ENCODE measurements around the gene SARNP.

DNA sequence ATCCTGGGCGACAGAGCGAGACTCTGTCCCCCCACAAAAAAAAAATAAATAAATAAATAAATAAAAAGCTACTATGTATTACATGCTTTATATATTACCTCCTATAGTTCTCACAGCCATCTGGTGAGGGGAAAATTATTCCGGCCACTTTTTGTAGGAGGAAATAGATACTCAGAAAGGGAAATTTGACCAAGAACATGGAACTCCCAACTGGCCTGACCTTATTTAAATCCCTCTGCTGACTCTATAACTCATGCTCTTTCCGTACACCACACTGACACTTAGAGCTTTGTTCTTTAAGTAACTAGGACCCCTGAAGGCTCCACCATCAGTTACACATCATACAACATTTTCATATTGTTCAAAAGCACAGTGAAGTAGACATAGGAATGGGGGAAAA is 27.4 kb upstream of the SARNP start:
- TF ChIP-seq, protein P1, sequence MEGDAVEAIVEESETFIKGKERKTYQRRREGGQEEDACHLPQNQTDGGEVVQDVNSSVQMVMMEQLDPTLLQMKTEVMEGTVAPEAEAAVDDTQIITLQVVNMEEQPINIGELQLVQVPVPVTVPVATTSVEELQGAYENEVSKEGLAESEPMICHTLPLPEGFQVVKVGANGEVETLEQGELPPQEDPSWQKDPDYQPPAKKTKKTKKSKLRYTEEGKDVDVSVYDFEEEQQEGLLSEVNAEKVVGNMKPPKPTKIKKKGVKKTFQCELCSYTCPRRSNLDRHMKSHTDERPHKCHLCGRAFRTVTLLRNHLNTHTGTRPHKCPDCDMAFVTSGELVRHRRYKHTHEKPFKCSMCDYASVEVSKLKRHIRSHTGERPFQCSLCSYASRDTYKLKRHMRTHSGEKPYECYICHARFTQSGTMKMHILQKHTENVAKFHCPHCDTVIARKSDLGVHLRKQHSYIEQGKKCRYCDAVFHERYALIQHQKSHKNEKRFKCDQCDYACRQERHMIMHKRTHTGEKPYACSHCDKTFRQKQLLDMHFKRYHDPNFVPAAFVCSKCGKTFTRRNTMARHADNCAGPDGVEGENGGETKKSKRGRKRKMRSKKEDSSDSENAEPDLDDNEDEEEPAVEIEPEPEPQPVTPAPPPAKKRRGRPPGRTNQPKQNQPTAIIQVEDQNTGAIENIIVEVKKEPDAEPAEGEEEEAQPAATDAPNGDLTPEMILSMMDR (IDR thresholded peaks at IDR 0.05): no peak
- TF ChIP-seq EZH2 (IDR thresholded peaks at IDR 0.05) (no peak), EZH2phosphoT487 (IDR thresholded peaks at IDR 0.05) (no peak)
